Endothelial cell of umbilical vein (primary cell): ENCODE results near the gene ADCY3. TPM values are rescaled to one million over a fixed set of nuclear protein-coding genes. Genes with fewer than 3 reads are reported as not detected.

ENCODE experiments used
- BruUV-seq: library from RNA; stranded (reverse); fragments of 400-500 nt; replicated peaks from 2 replicates; lab custom pipeline; 2021; lab: Mats Ljungman, UMichigan
- CTCF ChIA-PET: fragments of 300-600, 350-600 bp; sonication (Branson Sonifier 250); formaldehyde crosslinking; loops from one replicate; lab custom pipeline; 2021; ENCODE audit warnings: antibody characterized with exemption, inconsistent platforms; lab: Charles Lee
- POLR2A ChIA-PET: fragments of 300-600, 350-600 bp; sonication (Branson Sonifier 250); formaldehyde crosslinking; loops from one replicate; lab custom pipeline; 2021; ENCODE audit warnings: antibody characterized with exemption, inconsistent platforms; lab: Charles Lee
- DNase-seq: peaks from one replicate; pipeline ENCODE4 v3.0.0-alpha.2; 2011; ENCODE audit warnings: low read depth, low spot score
- FAIRE-seq: peaks from 2 replicates; lab custom pipeline; 2011; peaks lifted over from hg19 to GRCh38; lab: Jason Lieb, UNC
- H2AFZ ChIP-seq: 2 replicates; pipeline ENCODE4 v1.6.0; 2012; ENCODE audit warnings: low read depth, low read length, control low read depth, inconsistent platforms
- H3K27ac ChIP-seq: 2 replicates; pipeline ENCODE4 v1.5.1; 2011; ENCODE audit warnings: low read depth, mild to moderate bottlenecking, control low read depth, low read length, moderate library complexity; ENCODE audit not compliant: insufficient read depth
- H3K27me3 ChIP-seq, 2 experiments: 2 replicates each; pipeline versions ENCODE4 v1.6.0 to v1.6.1; 2011; ENCODE audit warnings: low read length in 2 of 2, mixed read lengths in 1 of 2; ENCODE audit not compliant: control insufficient read depth in 2 of 2, insufficient read depth in 2 of 2
- H3K36me3 ChIP-seq, 2 experiments: 2 replicates in 1 of 2; 3 replicates in 1 of 2; pipeline ENCODE4 v1.5.1; 2011; ENCODE audit warnings: low read length in 2 of 2, mild to moderate bottlenecking in 1 of 2, moderate library complexity in 1 of 2; ENCODE audit not compliant: control insufficient read depth in 2 of 2, insufficient read depth in 2 of 2; ENCODE audit errors: extremely low read depth in 1 of 2
- H3K4me1 ChIP-seq: 3 replicates; pipeline ENCODE4 v1.5.1; 2011; ENCODE audit warnings: mild to moderate bottlenecking, low read length; ENCODE audit not compliant: control insufficient read depth, insufficient read depth; ENCODE audit errors: extremely low read depth
- H3K4me2 ChIP-seq: 2 replicates; pipeline ENCODE4 v1.6.1; 2011; ENCODE audit warnings: low read length, control low read depth, mixed read lengths; ENCODE audit not compliant: insufficient read depth
- H3K4me3 ChIP-seq, 3 experiments: fragments of 200-600 bp in 1 of 3; sonication (generic), shearing (Covaris generic) in 1 of 3; replicated peaks in 1 of 3; 2 replicates each; pipeline ENCODE4 v1.5.1; 2011 to 2016; ENCODE audit warnings: control low read depth in 3 of 3, low read length in 3 of 3, mild to moderate bottlenecking in 2 of 3, inconsistent platforms in 1 of 3, low read depth in 1 of 3, moderate library complexity in 1 of 3; ENCODE audit not compliant: insufficient read depth in 1 of 3
- H3K79me2 ChIP-seq: 2 replicates; pipeline ENCODE4 v1.6.0; 2012; ENCODE audit warnings: low read length, inconsistent platforms; ENCODE audit not compliant: control insufficient read depth, insufficient read depth
- H3K9ac ChIP-seq: replicated peaks from 2 replicates; pipeline ENCODE3; 2011; ENCODE audit warnings: low read length, control low read depth; ENCODE audit not compliant: insufficient read depth; ENCODE audit errors: extremely low read depth
- H3K9me1 ChIP-seq: replicated peaks from 3 replicates; pipeline ENCODE4 v1.6.0; 2011; ENCODE audit warnings: mild to moderate bottlenecking, low read length; ENCODE audit not compliant: control insufficient read depth, insufficient read depth; ENCODE audit errors: extremely low read depth
- H3K9me3 ChIP-seq: replicated peaks from 2 replicates; pipeline ENCODE4 v1.5.1; 2012; ENCODE audit warnings: low read length, inconsistent platforms; ENCODE audit not compliant: control insufficient read depth, insufficient read depth
- H4K20me1 ChIP-seq: replicated peaks from 2 replicates; pipeline ENCODE3; 2011; ENCODE audit warnings: mild to moderate bottlenecking, low read length; ENCODE audit not compliant: control insufficient read depth, insufficient read depth; ENCODE audit errors: extremely low read depth
- EZH2 ChIP-seq: IDR thresholded peaks from 2 replicates; pipeline ENCODE4 v1.6.1; 2012; ENCODE audit warnings: borderline replicate concordance, low read depth, mild to moderate bottlenecking, moderate library complexity, low read length, inconsistent platforms; ENCODE audit not compliant: severe bottlenecking
- FOS ChIP-seq: IDR thresholded peaks from 2 replicates; pipeline ENCODE4 v1.6.1; 2011; ENCODE audit warnings: mild to moderate bottlenecking, low read length, moderate library complexity, borderline replicate concordance; ENCODE audit not compliant: insufficient read depth
- GATA2 ChIP-seq: IDR thresholded peaks from 2 replicates; pipeline ENCODE4 v1.7.0; 2011; ENCODE audit warnings: low read depth, mild to moderate bottlenecking, moderate library complexity, mixed read lengths, low read length; ENCODE audit not compliant: insufficient read length, insufficient read depth
- JUN ChIP-seq: IDR thresholded peaks from 2 replicates; pipeline ENCODE4 v1.6.1; 2011; ENCODE audit warnings: borderline replicate concordance, low read depth; ENCODE audit not compliant: insufficient read length, insufficient read depth
- MYC ChIP-seq: IDR thresholded peaks from one replicate; pipeline ENCODE4 v1.6.1; 2011; ENCODE audit warnings: mild to moderate bottlenecking, low read depth, low read length
- POLR2A ChIP-seq: IDR thresholded peaks from 2 replicates; pipeline ENCODE4 v1.6.1; 2012; ENCODE audit warnings: low read depth, mild to moderate bottlenecking, control low read depth, low read length
- POLR2AphosphoS5 ChIP-seq: IDR thresholded peaks from 2 replicates; pipeline ENCODE4 v1.6.1; 2012; ENCODE audit warnings: low read depth, mild to moderate bottlenecking, control low read depth, low read length, moderate library complexity; ENCODE audit not compliant: insufficient read depth
- dilution Hi-C: fragments of 300-500 bp; cut with MboI; formaldehyde crosslinking; loops from one replicate; pipeline ENCODE4 v1.15.0; 2019; ENCODE audit warnings: low sequenced_read_pairs; ENCODE audit not compliant: extremely low pct_ligation_motif_present
- intact Hi-C: fragments of 100-400 bp; cut with micrococcal nuclease; formaldehyde crosslinking; loops from one replicate; pipeline ENCODE4 v1.10.0; 2022
- polyA plus RNA-seq, 4 experiments: library from polyadenylated mRNA; depleted of rRNA in 3 of 4; stranded (reverse) in 3 of 4; unstranded in 1 of 4; fragments of >200 nt; gene quantifications; 2 replicates each; pipeline versions ENCODE4 v1.2.1 to v1.2.3, GENCODE V29; 2011 to 2012; ENCODE audit warnings: missing spikeins in 1 of 4
- total RNA-seq: library from RNA; stranded (reverse); gene quantifications from 2 replicates; pipeline ENCODE4 v1.2.3, GENCODE V29; 2021
- TF ChIP-seq, protein P1 (sequence below), 2 donors: IDR thresholded peaks; 1 replicate in 1 of 2; 2 replicates in 1 of 2; pipeline ENCODE4 v1.5.1; 2011; ENCODE audit warnings: low read length in 2 of 2, mild to moderate bottlenecking in 2 of 2, moderate library complexity in 2 of 2, control low read depth in 1 of 2, inconsistent platforms in 1 of 2, low read depth in 1 of 2; ENCODE audit not compliant: insufficient read depth in 1 of 2; ENCODE audit errors: extremely low read depth in 1 of 2
- TF ChIP-seq, protein P2 (sequence below): IDR thresholded peaks from 2 replicates; pipeline ENCODE4 v1.6.1; 2011; ENCODE audit not compliant: insufficient read depth, insufficient read length

ADCY3 gene
- total and polyA plus RNA-seq, 2 donors (not counting 3 experiments of a cell fraction or from before 2014, with no cell fraction given): 54.0 to 61.3 TPM

DNA sequence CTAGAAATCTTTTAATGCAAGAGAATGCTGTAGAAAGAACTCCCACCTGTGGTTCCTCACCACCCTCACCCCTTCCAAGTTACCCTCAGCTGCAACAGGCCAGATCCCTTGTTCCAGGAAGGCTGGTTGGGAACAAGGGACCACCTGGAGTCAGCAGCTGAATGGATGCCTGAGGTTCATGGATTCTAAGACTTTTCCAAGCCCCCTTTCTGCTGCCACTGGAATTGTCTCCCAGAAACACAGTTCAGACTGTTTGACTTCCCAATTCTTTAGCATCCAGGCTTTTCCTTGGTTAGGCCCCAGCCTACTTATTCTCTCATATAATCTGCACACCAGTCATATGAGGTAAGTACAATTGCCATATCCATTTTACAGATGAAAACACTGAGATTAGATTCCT, 8.0 kb upstream of the ADCY3 start:
- peaks cover 0 to 2% of the 10 kb centered on the region in 2 experiments for H3K27me3 ChIP-seq
- no TSS peak for BruUV-seq
- H2AFZ ChIP-seq: no peak overlapping the region
- H3K79me2 ChIP-seq: no peaks in the 10 kb centered on the region
- no peaks in the 10 kb centered on the region for H4K20me1 ChIP-seq
- no peaks in the 10 kb centered on the region for H3K36me3 ChIP-seq
- ChIA-PET CTCF (no interaction called here), POLR2A (no interaction called here)
- TF ChIP-seq POLR2AphosphoS5 (no peak), EZH2 (no peak), JUN (no peak), FOS (no peak), MYC (no peak), POLR2A (no peak), GATA2 (no peak)
- TF ChIP-seq, protein P1, sequence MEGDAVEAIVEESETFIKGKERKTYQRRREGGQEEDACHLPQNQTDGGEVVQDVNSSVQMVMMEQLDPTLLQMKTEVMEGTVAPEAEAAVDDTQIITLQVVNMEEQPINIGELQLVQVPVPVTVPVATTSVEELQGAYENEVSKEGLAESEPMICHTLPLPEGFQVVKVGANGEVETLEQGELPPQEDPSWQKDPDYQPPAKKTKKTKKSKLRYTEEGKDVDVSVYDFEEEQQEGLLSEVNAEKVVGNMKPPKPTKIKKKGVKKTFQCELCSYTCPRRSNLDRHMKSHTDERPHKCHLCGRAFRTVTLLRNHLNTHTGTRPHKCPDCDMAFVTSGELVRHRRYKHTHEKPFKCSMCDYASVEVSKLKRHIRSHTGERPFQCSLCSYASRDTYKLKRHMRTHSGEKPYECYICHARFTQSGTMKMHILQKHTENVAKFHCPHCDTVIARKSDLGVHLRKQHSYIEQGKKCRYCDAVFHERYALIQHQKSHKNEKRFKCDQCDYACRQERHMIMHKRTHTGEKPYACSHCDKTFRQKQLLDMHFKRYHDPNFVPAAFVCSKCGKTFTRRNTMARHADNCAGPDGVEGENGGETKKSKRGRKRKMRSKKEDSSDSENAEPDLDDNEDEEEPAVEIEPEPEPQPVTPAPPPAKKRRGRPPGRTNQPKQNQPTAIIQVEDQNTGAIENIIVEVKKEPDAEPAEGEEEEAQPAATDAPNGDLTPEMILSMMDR (IDR thresholded peaks at IDR 0.05; ENCODE audit: extremely low read depth in 1 of 2, insufficient read depth in 1 of 2, low read depth in 1 of 2, low read length in 2 of 2): no peak
- TF ChIP-seq, protein P2, sequence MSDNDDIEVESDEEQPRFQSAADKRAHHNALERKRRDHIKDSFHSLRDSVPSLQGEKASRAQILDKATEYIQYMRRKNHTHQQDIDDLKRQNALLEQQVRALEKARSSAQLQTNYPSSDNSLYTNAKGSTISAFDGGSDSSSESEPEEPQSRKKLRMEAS: no peak
- no peak overlapping the region for H3K9ac ChIP-seq
- no peak for DNase-seq
- no peaks in the 10 kb centered on the region for H3K9me3 ChIP-seq
- no peak overlapping the region for H3K4me3 ChIP-seq
- H3K4me2 ChIP-seq: no peak overlapping the region
- H3K9me1 ChIP-seq: no peaks in the 10 kb centered on the region
- peaks cover 2% of the 10 kb centered on the region for H3K4me1 ChIP-seq
- FAIRE-seq: no peak
- dilution Hi-C loops: no loop called here
- H3K27ac ChIP-seq: no peak overlapping the region
- intact Hi-C loops: no loop called here
